Measurements from ENCODE around the gene CDCA3.

DNA sequence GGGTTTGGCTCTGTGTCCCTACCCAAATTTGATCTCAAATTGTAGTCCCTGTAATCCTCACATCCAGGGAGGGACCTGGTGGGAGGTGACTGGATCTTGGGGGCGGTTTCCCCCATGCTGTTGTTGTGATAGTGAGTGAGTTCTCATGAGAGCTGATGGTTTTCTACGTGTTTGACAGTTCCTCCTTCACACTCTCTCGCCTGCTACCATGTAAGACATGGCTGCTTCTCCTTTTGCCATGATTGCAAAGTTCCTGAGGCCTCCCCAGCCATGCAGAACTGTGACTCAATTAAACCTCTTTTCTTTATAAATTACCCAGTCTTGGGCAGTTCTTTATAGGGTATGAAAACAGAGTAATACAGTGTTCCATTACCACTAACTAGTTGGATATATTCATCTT lies 43.2 kb upstream of the CDCA3 start:
- no peak for TF ChIP-seq POLR2A (IDR thresholded peaks at IDR 0.05)
- TF ChIP-seq, protein P1, sequence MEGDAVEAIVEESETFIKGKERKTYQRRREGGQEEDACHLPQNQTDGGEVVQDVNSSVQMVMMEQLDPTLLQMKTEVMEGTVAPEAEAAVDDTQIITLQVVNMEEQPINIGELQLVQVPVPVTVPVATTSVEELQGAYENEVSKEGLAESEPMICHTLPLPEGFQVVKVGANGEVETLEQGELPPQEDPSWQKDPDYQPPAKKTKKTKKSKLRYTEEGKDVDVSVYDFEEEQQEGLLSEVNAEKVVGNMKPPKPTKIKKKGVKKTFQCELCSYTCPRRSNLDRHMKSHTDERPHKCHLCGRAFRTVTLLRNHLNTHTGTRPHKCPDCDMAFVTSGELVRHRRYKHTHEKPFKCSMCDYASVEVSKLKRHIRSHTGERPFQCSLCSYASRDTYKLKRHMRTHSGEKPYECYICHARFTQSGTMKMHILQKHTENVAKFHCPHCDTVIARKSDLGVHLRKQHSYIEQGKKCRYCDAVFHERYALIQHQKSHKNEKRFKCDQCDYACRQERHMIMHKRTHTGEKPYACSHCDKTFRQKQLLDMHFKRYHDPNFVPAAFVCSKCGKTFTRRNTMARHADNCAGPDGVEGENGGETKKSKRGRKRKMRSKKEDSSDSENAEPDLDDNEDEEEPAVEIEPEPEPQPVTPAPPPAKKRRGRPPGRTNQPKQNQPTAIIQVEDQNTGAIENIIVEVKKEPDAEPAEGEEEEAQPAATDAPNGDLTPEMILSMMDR (IDR thresholded peaks at IDR 0.05) = no peak
